Ovary (tissue), 3 donors: Measurements from ENCODE around the gene ELFN1.

Experiments used
- EP300 ChIP-seq: sonication (generic); formaldehyde crosslinking; IDR thresholded peaks from one replicate; pipeline ENCODE4 v1.6.1; 2017; ENCODE audit warnings: antibody characterized with exemption
- POLR2A ChIP-seq: fragments of 450-650 bp; IDR thresholded peaks from one replicate; pipeline ENCODE4 v1.6.1; 2017; ENCODE audit warnings: antibody characterized with exemption, mild to moderate bottlenecking, moderate library complexity
- TF ChIP-seq, protein P1 (sequence below), 3 donors: fragments of 450-650 bp in 2 of 3; fragments of 200-600 bp in 1 of 3; IDR thresholded peaks; one replicate each; pipeline versions ENCODE4 v1.5.1 to v1.8.0; 2016 to 2022; ENCODE audit warnings: antibody characterized with exemption in 3 of 3, mild to moderate bottlenecking in 1 of 3
- donor health status: DM: no; HTN: no; CAD: no.

- no peak for TF ChIP-seq POLR2A
- TF ChIP-seq, protein P1, sequence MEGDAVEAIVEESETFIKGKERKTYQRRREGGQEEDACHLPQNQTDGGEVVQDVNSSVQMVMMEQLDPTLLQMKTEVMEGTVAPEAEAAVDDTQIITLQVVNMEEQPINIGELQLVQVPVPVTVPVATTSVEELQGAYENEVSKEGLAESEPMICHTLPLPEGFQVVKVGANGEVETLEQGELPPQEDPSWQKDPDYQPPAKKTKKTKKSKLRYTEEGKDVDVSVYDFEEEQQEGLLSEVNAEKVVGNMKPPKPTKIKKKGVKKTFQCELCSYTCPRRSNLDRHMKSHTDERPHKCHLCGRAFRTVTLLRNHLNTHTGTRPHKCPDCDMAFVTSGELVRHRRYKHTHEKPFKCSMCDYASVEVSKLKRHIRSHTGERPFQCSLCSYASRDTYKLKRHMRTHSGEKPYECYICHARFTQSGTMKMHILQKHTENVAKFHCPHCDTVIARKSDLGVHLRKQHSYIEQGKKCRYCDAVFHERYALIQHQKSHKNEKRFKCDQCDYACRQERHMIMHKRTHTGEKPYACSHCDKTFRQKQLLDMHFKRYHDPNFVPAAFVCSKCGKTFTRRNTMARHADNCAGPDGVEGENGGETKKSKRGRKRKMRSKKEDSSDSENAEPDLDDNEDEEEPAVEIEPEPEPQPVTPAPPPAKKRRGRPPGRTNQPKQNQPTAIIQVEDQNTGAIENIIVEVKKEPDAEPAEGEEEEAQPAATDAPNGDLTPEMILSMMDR (IDR thresholded peaks at IDR 0.05): no peak
- TF ChIP-seq EP300: no peak
Measured at GRCh38 chr7:1681581-1681980, 11.5 kb downstream of the ELFN1 start.
